ENCODE results near the gene NOX3.
A peak's percentile ranks its signal among the peaks of the same experiment; 100 is the strongest.
"Not testable (repeated sequence)": the region's sequence is repeated elsewhere in the genome, so short reads cannot be mapped to it uniquely, and the experiment has no call there.

NOX3 gene, protein sequence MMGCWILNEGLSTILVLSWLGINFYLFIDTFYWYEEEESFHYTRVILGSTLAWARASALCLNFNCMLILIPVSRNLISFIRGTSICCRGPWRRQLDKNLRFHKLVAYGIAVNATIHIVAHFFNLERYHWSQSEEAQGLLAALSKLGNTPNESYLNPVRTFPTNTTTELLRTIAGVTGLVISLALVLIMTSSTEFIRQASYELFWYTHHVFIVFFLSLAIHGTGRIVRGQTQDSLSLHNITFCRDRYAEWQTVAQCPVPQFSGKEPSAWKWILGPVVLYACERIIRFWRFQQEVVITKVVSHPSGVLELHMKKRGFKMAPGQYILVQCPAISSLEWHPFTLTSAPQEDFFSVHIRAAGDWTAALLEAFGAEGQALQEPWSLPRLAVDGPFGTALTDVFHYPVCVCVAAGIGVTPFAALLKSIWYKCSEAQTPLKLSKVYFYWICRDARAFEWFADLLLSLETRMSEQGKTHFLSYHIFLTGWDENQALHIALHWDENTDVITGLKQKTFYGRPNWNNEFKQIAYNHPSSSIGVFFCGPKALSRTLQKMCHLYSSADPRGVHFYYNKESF

GRCh38 chr6:155455766-155456165 is at the start of gene NOX3:
NOX3 (minus strand) TSS chr6:155455839; CDS start chr6:155455800, 39 bp downstream.
- DNase-seq (ENCODE audit: low spot score), result no peak

GRCh38 chr6:155504848-155505607 is 49.4 kb upstream of the NOX3 start:
- no peak for DNase-seq (ENCODE audit: low spot score)

GRCh38 chr6:155502393-155502792 is 46.8 kb upstream of the NOX3 start:
- no peak for DNase-seq (ENCODE audit: low spot score)

GRCh38 chr6:155499574-155499973 is 43.9 kb upstream of the NOX3 start:
- DNase-seq (ENCODE audit: low spot score), result no peak

DNA sequence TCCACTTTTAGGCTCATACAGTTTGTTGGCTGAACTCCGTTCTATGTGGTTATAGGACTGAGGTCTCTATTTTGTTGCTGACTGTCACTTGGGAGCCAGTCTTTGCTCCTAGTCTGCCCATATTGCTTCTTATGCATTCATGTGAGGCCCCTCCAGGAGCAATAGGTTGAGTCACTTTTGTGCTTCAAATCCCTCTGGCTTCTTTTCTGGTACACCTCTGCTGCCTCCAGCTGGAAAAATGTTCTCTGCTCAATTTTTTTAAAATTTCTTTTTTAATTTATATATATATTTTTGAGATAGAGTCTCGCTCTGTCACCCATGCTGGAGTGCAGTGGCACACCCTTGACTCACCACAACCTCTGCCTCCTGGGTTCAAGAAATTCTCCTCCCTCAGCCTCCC is 42.7 kb upstream of the NOX3 start:
- DNase-seq (ENCODE audit: low spot score), result no peak

DNA sequence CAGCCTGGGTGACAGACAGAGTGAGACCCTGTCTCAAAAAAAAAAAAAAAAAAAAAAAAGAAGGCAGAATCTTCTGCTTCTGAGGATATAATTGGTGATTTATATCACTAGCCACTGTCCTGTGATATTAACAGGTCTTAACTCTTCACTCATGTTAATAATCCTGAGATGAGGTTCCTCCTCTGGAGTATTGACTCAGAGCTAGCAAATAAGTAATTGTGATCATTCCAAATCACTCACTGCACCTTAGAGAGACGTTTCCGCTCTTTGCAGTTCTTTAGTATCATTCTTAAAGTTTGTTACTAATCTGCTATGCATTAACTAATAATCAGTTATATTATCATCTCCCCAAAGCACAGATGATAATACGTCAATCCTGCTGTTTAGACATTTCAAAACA is 41.6 kb upstream of the NOX3 start:
- no peak for DNase-seq (ENCODE audit: low spot score)

- peak; percentile 1 for DNase-seq (ENCODE audit: low spot score)
Observed at GRCh38 chr6:155495011-155495768, 39.6 kb upstream of the NOX3 start.

DNA sequence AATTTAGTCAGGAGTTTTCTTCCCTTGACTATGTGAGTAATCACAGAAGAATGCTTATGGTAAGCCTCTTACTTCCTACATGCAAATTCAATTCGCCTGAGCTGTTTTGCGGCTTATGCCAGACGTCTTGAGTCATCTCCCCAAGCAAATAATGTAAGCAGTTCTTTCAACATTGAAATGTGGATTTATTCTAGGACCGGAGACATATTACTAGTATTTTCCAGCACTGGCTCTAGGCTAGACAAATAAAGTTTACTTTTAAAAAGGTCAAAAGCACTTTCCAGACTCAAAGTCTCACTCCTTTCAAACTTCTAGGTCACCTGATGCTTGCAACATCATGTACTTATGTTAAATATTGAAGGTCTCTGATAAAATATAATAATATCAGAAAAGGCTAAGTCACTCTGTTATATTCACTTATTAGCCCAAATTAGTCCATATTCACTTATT is 38.1 kb upstream of the NOX3 start:
- peak; percentile 62 for DNase-seq (ENCODE audit: low spot score)

DNA sequence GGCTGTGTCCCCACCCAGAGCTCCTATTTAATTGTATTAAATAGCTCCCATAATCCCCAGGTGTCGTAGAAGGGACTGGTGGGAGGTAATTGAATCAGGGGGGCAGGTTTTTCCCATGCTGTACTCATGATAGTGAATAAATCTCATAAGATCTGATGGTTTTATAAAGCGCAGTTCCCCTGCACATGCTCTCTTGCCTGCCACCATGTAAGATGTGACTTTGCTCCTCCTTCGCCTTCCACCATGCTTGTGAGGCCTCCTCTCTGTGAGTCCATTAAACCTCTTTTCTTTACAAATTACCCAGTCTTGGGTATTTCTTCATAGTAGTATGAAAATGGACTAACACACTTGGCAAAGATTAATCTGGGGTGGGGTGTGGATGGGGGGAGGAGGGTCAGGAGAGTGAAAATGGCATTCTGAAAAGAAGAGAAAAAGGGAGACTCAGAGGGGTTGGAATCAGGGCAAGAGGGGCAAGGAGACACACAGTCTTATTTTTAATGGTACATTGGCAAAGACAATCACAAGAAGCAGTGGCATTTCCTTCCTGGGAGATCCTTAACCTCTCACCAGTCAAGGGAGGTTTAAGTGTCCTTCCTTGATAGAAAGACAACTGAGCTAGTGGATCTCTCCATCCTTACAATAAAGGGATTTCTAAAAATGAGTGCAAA is 37.5 kb upstream of the NOX3 start:
- no peak for DNase-seq (ENCODE audit: low spot score)

- DNase-seq (ENCODE audit: low spot score), result no peak
Observed at GRCh38 chr6:155492061-155492735, 36.6 kb upstream of the NOX3 start.

DNA sequence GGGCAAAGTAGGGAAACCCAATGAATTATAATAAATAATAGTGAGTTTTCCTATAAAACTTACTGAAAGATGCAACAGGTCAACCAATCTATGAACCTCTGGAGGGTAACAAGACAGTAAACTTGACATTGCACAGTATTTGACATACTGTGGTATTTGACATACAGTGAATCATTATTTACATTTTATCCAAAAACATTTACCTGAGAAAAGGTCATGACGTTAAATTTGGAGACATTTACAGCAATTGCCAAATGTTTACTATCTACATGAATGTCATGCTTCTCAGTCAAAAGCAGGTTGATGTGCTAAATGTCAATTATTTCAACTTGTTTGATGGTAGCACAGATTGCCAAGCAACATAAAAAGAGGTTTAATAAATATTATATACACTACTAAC is 35.8 kb upstream of the NOX3 start:
- no peak for DNase-seq (ENCODE audit: low spot score)

GRCh38 chr6:155488197-155488596 is 32.6 kb upstream of the NOX3 start:
- not testable (repeated sequence) for DNase-seq (ENCODE audit: low spot score)

DNA sequence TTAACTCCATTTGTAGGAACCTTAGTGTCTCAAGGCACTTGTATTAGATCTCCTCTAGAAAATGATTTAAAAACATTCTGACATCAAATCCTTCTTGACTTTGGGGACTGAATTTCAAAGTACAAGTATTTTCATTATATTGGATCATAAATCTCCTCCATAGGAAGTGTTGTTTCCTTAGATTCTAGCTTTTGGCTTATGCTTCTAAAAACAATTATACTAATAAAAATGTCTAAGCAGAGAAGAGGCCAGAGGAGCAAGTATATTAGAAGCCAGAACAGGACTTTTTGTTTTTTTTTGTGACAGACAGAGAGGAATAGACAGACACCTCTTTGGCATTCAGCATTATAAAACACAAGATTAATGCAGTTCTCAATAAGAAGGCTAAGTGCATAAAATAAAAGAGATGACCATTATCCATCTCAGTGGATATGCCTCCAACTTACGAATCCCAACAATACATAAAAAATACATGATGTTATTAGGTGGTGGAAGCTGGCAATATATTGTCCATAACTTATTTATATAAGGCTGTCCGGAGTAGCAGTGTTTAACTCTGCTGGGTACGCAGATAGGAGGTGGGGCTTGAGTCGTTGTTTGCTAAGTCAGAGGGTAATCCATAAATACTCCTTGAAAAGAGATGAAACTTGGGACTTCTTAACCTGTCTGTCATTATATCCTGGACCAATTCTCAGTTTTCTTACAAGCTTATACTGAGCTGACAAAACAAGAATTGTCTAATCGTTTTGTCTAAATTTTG is 31.9 kb upstream of the NOX3 start:
- DNase-seq (ENCODE audit: low spot score), result no peak

DNA sequence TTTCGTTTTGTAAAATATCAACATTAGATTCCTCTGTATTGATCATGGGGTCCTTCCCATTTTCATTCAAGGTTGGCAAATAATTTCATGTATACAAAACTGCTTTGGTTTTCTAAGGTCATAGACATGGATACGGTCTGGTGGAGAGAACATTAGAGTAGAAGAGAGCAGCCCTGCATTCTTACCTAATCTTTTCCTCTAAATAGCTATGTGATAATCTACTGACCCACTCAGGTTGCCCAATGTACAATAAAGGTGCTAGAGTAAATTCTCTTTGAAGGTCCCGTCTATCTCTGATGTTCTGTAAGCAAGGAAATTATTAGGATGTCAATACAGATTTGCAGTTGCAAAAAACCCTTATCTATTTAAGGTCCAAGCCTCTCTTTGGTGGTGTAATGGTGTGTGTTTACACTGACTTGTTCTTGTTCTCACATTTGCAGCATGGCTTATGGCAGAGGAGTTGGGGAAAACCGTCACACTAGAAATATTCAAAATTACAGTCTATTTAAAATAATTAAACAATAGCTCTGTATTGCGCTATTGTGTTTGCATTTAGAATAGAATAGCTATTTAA is 31.2 kb upstream of the NOX3 start:
- DNase-seq (ENCODE audit: low spot score), result no peak

DNA sequence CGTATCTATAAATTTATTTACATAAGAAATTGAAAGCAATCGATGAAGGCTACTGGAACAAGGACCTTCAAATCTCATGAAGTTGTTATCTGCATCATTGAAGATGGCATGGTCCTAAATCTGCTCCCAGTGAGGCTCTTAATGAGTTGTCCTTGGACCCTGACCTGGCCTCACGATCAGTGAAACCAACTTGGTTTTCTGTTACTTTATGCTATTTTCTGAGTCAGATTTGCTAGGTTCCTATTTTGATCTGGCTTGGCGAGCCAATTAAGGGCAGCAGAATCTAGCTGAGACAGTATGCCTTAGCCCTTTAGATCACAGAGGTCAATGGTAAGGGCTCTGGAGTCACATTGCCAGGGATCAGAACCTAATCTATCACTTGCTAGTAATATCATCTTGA is 30.1 kb upstream of the NOX3 start:
- DNase-seq (ENCODE audit: low spot score), result no peak

GRCh38 chr6:155483858-155484257 is 28.2 kb upstream of the NOX3 start:
- DNase-seq (ENCODE audit: low spot score), result no peak

DNA sequence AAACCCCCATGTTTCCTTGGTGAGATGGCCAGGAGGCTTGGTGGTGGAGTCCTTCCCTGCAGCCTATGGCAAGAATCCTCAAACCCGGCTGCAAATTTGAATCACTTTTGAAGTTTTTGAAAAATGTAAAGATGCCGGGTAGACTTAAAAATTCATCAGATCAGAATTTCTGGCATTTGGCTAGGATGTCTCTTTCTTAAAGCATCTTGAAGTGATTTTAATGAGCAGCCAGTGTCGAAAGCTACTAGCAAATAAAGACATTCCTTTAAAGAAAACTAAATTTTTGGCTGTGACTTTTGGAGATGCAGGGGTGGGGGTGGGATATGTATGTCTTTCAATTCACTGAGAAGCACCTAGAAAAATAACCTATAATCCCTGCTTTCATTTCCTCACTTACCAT is 25.6 kb upstream of the NOX3 start:
- DNase-seq (ENCODE audit: low spot score), result no peak

- no peak for DNase-seq (ENCODE audit: low spot score)
Observed at GRCh38 chr6:155473741-155474140, 18.1 kb upstream of the NOX3 start.

DNA sequence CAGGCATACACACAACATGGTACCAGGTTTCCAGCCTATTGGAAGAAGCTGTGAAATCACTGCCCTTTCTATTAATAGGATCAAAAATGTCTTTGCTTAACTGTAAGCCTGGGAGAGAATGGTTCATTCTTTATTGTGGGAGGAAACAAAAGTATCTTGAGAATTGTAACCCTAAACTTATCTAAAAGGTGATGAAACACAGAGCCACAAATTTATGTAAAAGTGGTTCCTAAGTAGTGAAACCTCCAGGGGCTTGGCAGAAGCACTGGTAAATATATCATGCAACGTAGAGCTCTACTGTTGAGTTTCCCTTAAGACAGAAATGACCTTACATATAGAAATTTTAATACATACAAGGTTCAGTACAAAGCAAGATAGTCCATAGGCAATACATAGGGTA is 17.2 kb upstream of the NOX3 start:
- no peak for DNase-seq (ENCODE audit: low spot score)
